Kidney (tissue), 2 donors: ENCODE results near the gene NDUFS8. TPM values are rescaled to one million over a fixed set of nuclear protein-coding genes. Genes with fewer than 3 reads are reported as not detected.

ENCODE experiments used
- microRNA-seq: library from miRNA; unstranded; fragments of <30 nt; microRNA quantifications from one replicate; pipeline ENCODE4 v1.2.0, GENCODE V29; 2020
- polyA plus RNA-seq: library from polyadenylated mRNA; stranded (reverse); fragments of 350-450 nt; fragmentation: Illumina TruSeq; extraction: RNeasy Lipid Tissue Mini Kit (QIAGEN cat#74804); gene quantifications from one replicate; pipeline ENCODE4 v1.2.3, GENCODE V29; 2014; ENCODE audit warnings: low read depth, low replicate concordance; ENCODE audit not compliant: insufficient read depth
- total RNA-seq: library from RNA; stranded (reverse); fragmentation: NEBNext Ultra II Directional; extraction: Animal tissue kit (Norgen Biotek cat#: 25700); gene quantifications from one replicate; pipeline ENCODE4 v1.2.1, GENCODE V29; 2021
- donor health status: DM: yes; HTN: yes; CAD: no.

Gene NDUFS8
- total and polyA plus RNA-seq, 2 donors from 2014 or later = 144 to 472 TPM

Small RNA genes lying within 50 kb of the gene (microRNA-seq; reads per million reads assigned to microRNA genes)
- not detected for gene MIR4691
- gene MIR6753 = not detected
- gene MIR7113 = not detected

Other genes with a start within 250 kb of the NDUFS8 start
- 67.9 TPM for gene UNC93B1, start 26.6 kb upstream of the NDUFS8 start, total RNA-seq
- gene UNC93B1, start 26.6 kb upstream of the NDUFS8 start, polyA plus RNA-seq = 21.3 TPM
- 42.7 TPM for gene ALDH3B1, start 20.4 kb upstream of the NDUFS8 start, total RNA-seq
- gene ALDH3B1, start 20.4 kb upstream of the NDUFS8 start, polyA plus RNA-seq = 20.9 TPM
- 97.1 TPM for gene TCIRG1, start 8.3 kb downstream of the NDUFS8 start, total RNA-seq
- gene TCIRG1, start 8.3 kb downstream of the NDUFS8 start, polyA plus RNA-seq = 36.3 TPM
- gene CHKA, start 90.7 kb downstream of the NDUFS8 start, total RNA-seq = 26.3 TPM
- gene CHKA, start 90.7 kb downstream of the NDUFS8 start, polyA plus RNA-seq = 23.2 TPM
- 54.2 TPM for gene KMT5B, start 182.6 kb downstream of the NDUFS8 start, total RNA-seq
- gene KMT5B, start 182.6 kb downstream of the NDUFS8 start, polyA plus RNA-seq = 15.8 TPM
- gene C11orf24, start 241.3 kb downstream of the NDUFS8 start, total RNA-seq = 31.7 TPM
- 18.6 TPM for gene C11orf24, start 241.3 kb downstream of the NDUFS8 start, polyA plus RNA-seq